OCI-LY7 (cell line): ENCODE data around the gene FAM13B. TPM values are rescaled to one million over a fixed set of nuclear protein-coding genes. Genes with fewer than 3 reads are reported as not detected.

ENCODE experiments used
- BruUV-seq: library from RNA; stranded (reverse); fragments of 400-500 nt; replicated peaks from 2 replicates; lab custom pipeline; 2021; lab: Mats Ljungman, UMichigan
- CTCF ChIA-PET: fragments of 300-600 bp; sonication (Branson Sonifier 250); formaldehyde crosslinking; loops from one replicate; lab custom pipeline; 2022; ENCODE audit warnings: antibody characterized with exemption; ENCODE audit not compliant: unreplicated experiment; lab: Charles Lee
- POLR2A ChIA-PET: fragments of 300-600 bp; sonication (Branson Sonifier 250); formaldehyde crosslinking; loops from one replicate; lab custom pipeline; 2022; ENCODE audit warnings: antibody characterized with exemption; lab: Charles Lee
- DNase-seq: peaks from one replicate; pipeline ENCODE4 v3.0.0-alpha.2; 2015; ENCODE audit warnings: low spot score
- H2AFZ ChIP-seq: fragments of 200-600 bp; sonication (generic), shearing (Covaris generic); 2 replicates; pipeline ENCODE4 v1.6.1; 2014; ENCODE audit warnings: mild to moderate bottlenecking, antibody characterized with exemption, low read length, moderate library complexity
- H3K27ac ChIP-seq: fragments of 200-600 bp; sonication (generic); 2 replicates; pipeline ENCODE4 v1.5.1; 2014; ENCODE audit warnings: mixed run types, low read depth, mild to moderate bottlenecking, moderate library complexity, low read length, inconsistent platforms; ENCODE audit not compliant: poor library complexity, severe bottlenecking
- H3K36me3 ChIP-seq: fragments of 200-600 bp; sonication (generic); 2 replicates; pipeline ENCODE4 v1.6.1; 2014; ENCODE audit warnings: mild to moderate bottlenecking, antibody characterized with exemption, low read length, moderate library complexity, mixed read lengths; ENCODE audit not compliant: insufficient read depth
- H3K4me1 ChIP-seq: fragments of 200-600 bp; sonication (generic); 2 replicates; pipeline ENCODE4 v1.5.1; 2014; ENCODE audit warnings: mild to moderate bottlenecking, low read length; ENCODE audit not compliant: insufficient read depth, poor library complexity, severe bottlenecking
- H3K4me2 ChIP-seq: fragments of 200-600 bp; sonication (generic); 2 replicates; pipeline ENCODE4 v1.6.1; 2014; ENCODE audit warnings: mild to moderate bottlenecking, low read length
- H3K4me3 ChIP-seq: fragments of 200-600 bp; sonication (generic); 2 replicates; pipeline ENCODE4 v1.5.1; 2014; ENCODE audit warnings: mild to moderate bottlenecking, low read depth, low read length; ENCODE audit not compliant: poor library complexity, severe bottlenecking
- H3K79me2 ChIP-seq: fragments of 200-600 bp; sonication (generic); 2 replicates; pipeline ENCODE4 v1.6.1; 2016; ENCODE audit warnings: low read depth, mild to moderate bottlenecking, low read length, moderate library complexity, mixed read lengths; ENCODE audit not compliant: insufficient read depth
- H3K9me2 ChIP-seq: fragments of 200-600 bp; sonication (generic); 2 replicates; pipeline ENCODE4 v1.6.1; 2016; ENCODE audit warnings: mild to moderate bottlenecking, low read length, mixed read lengths; ENCODE audit not compliant: insufficient read depth
- H3K9me3 ChIP-seq: fragments of 200-600 bp; sonication (generic); 2 replicates; pipeline ENCODE4 v1.6.1; 2014; ENCODE audit warnings: mild to moderate bottlenecking, mixed run types, low read length, mixed read lengths
- H4K20me1 ChIP-seq: fragments of 200-600 bp; sonication (generic); 2 replicates; pipeline ENCODE4 v1.6.1; 2014; ENCODE audit warnings: mild to moderate bottlenecking, antibody characterized with exemption, low read length, moderate library complexity, mixed read lengths; ENCODE audit not compliant: insufficient read depth
- EZH2phosphoT487 ChIP-seq: fragments of 200-600 bp; sonication (generic); IDR thresholded peaks from 2 replicates; pipeline ENCODE4 v1.6.1; 2018; ENCODE audit warnings: low read depth, borderline replicate concordance, mild to moderate bottlenecking, mixed run types, antibody characterized with exemption, low read length, moderate library complexity, mixed read lengths
- intact Hi-C: fragments of 100-400 bp; cut with micrococcal nuclease; formaldehyde crosslinking; loops from one replicate; pipeline ENCODE4 v1.10.0; 2022; ENCODE audit not compliant: unreplicated experiment
- total RNA-seq, 2 experiments: library from RNA; depleted of rRNA in 1 of 2; stranded (reverse); fragments of >200 nt in 1 of 2; shearing (Covaris generic) in 1 of 2; gene quantifications; 2 replicates each; pipeline ENCODE4 v1.2.3, GENCODE V29; 2014 to 2022
- TF ChIP-seq, protein P1 (sequence below): fragments of 200-600 bp; sonication (generic); conservative IDR thresholded peaks from 2 replicates; pipeline ENCODE4 v1.5.1; 2014; ENCODE audit warnings: mild to moderate bottlenecking, antibody characterized with exemption, low read length, moderate library complexity, mixed read lengths

Gene FAM13B
- total RNA-seq, 2 experiments from 2014 or later, result 21.5 to 35.7 TPM

DNA sequence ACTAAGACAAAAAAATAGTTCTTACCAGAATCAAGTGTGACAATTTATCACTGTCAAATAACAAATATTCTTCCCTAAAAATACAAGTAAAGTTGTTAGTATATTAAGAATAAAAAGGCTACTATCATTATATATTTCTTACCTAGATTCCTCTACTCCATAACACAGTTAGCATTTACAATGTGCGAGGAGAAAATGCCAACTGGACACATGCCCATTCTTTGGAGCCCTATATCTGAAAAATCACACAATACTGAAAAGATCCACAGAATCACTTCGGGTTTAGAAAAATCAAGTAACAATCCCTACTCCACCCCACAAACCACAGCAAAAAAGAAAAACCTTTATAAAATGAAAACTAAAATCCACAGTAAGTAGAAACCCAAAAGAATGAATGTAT, 72.7 kb downstream of the FAM13B start:
- no peaks in the 10 kb centered on the region for H3K4me1 ChIP-seq
- no peak overlapping the region for H3K4me2 ChIP-seq
- H2AFZ ChIP-seq, result no peak overlapping the region
- no peaks in the 10 kb centered on the region for H3K79me2 ChIP-seq
- CTCF ChIA-PET, result no interaction called here
- no TSS peak for BruUV-seq
- peaks cover 72% of the 10 kb centered on the region for H3K36me3 ChIP-seq
- H4K20me1 ChIP-seq, result no peaks in the 10 kb centered on the region
- POLR2A ChIA-PET, result interaction anchor here (0.6 to 1.0 kb wide), 3 partner anchors 8 to 144 kb away, joined by 4 to 11 read pairs (median 5); no protein-coding TSS in a partner anchor
- no peak overlapping the region for H3K4me3 ChIP-seq
- no peaks in the 10 kb centered on the region for H3K9me2 ChIP-seq
- no peak overlapping the region for H3K27ac ChIP-seq
- no peak for DNase-seq
- no peak for TF ChIP-seq EZH2phosphoT487
- TF ChIP-seq, protein P1, sequence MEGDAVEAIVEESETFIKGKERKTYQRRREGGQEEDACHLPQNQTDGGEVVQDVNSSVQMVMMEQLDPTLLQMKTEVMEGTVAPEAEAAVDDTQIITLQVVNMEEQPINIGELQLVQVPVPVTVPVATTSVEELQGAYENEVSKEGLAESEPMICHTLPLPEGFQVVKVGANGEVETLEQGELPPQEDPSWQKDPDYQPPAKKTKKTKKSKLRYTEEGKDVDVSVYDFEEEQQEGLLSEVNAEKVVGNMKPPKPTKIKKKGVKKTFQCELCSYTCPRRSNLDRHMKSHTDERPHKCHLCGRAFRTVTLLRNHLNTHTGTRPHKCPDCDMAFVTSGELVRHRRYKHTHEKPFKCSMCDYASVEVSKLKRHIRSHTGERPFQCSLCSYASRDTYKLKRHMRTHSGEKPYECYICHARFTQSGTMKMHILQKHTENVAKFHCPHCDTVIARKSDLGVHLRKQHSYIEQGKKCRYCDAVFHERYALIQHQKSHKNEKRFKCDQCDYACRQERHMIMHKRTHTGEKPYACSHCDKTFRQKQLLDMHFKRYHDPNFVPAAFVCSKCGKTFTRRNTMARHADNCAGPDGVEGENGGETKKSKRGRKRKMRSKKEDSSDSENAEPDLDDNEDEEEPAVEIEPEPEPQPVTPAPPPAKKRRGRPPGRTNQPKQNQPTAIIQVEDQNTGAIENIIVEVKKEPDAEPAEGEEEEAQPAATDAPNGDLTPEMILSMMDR, result no peak
- intact Hi-C loops, result no loop called here
- H3K9me3 ChIP-seq, result no peaks in the 10 kb centered on the region

DNA sequence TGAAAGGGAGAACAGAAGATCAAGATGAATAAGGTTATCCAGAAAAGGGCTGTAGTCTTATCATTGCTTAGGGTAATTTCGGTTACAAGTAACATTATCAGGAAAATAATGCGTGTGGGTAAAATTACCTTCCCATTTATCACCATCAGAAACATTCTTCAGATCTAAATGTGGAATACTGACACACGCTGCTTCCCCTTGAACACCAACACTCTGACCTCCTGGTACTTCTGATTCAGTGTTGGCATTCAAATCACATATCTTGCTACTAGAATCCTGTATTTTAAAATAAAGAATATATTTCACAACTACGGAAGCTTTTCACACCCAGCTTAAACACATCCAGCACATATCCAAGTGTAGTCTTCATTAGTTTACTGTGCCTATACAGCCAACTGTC, 73.4 kb downstream of the FAM13B start:
- CTCF ChIA-PET, result no interaction called here
- no peaks in the 10 kb centered on the region for H3K9me2 ChIP-seq
- DNase-seq, result no peak
- H3K4me2 ChIP-seq, result no peak overlapping the region
- H3K27ac ChIP-seq, result no peak overlapping the region
- no peak overlapping the region for H2AFZ ChIP-seq
- H4K20me1 ChIP-seq, result no peaks in the 10 kb centered on the region
- H3K4me3 ChIP-seq, result no peak overlapping the region
- H3K36me3 ChIP-seq, result peaks cover 72% of the 10 kb centered on the region
- intact Hi-C loops, result no loop called here
- BruUV-seq, result no TSS peak
- H3K4me1 ChIP-seq, result no peaks in the 10 kb centered on the region
- POLR2A ChIA-PET, result interaction anchor here (1.0 kb wide), 1 partner anchor 42 kb away, joined by 11 read pairs; no protein-coding TSS in a partner anchor
- H3K79me2 ChIP-seq, result no peaks in the 10 kb centered on the region
- no peak for TF ChIP-seq EZH2phosphoT487
- TF ChIP-seq, protein P1, result no peak
- no peaks in the 10 kb centered on the region for H3K9me3 ChIP-seq

DNA sequence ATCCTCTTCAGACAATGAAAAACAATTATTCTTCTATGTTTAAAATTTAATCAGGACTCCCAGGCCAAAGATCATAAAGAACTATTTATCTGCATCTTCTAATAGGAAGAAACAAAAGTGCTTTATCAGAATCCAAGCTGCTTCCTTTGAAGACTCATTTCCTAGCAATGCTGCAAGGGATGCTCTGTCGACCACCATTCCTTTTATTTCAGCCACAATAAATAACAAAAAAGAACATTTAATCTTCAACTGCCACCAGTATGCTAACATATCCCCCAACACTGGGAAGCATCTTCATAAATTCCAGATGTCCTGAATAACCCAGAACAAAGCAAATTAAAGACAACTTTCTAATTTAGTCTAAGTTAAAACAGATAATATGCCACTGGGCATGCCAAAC, 74.9 kb downstream of the FAM13B start:
- Histone ChIP-seq H3K79me2 (no peaks in the 10 kb centered on the region), H3K36me3 (peaks cover 77% of the 10 kb centered on the region)

More for the DNA sequence above, 74.9 kb downstream of the FAM13B start:
- no TSS peak for BruUV-seq
- no peaks in the 10 kb centered on the region for H3K9me2 ChIP-seq
- H3K9me3 ChIP-seq, result no peaks in the 10 kb centered on the region
- ChIA-PET POLR2A (no interaction called here), CTCF (no interaction called here)
- H3K27ac ChIP-seq, result no peak overlapping the region
- no peak for DNase-seq
- no peaks in the 10 kb centered on the region for H4K20me1 ChIP-seq
- H3K4me2 ChIP-seq, result no peak overlapping the region
- no peaks in the 10 kb centered on the region for H3K4me1 ChIP-seq
- intact Hi-C loops, result no loop called here
- no peak for TF ChIP-seq EZH2phosphoT487
- TF ChIP-seq, protein P1, result no peak
- no peak overlapping the region for H3K4me3 ChIP-seq
- no peak overlapping the region for H2AFZ ChIP-seq
